GM13976 (cell line): ENCODE measurements around the gene MARCHF3.
"Not testable (repeated sequence)": the region's sequence is repeated elsewhere in the genome, so short reads cannot be mapped to it uniquely, and the experiment has no call there.

Experiments used
- DNase-seq: peaks from one replicate; pipeline ENCODE4 v3.0.0; 2012; ENCODE audit warnings: low spot score
- in situ Hi-C: fragments of 300-500 bp; cut with MboI; formaldehyde crosslinking; loops from one replicate; pipeline ENCODE4 v1.12.0; 2022; ENCODE audit warnings: low sequenced_read_pairs, mixed read lengths, inconsistent platforms; ENCODE audit not compliant: unreplicated experiment
- TF ChIP-seq, protein P1 (sequence below): IDR thresholded peaks from 2 replicates; pipeline ENCODE4 v1.5.1; 2012; ENCODE audit warnings: borderline replicate concordance, mild to moderate bottlenecking; ENCODE audit not compliant: insufficient read depth; ENCODE audit errors: extremely low read depth, missing control alignments, control extremely low read depth

MARCHF3 gene

DNA sequence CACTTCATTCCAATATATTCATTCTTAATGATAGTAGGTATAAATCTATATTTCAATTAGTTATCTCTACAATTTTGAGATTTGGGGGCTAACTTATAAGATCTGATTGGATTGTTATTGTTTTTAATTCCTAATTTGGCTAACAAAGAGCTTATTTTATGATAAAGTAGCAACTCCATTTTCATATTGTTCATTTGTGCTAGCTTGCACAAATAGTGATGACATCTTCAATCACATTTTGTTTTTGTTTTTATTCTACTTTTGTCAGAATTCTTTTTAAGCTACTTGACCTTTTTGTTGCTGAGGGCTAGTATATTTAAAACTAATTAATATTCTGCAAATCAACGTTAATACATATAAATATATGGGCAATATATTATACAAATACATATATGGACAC is 22.8 kb downstream of the MARCHF3 start:
- no peak for DNase-seq
- TF ChIP-seq, protein P1, sequence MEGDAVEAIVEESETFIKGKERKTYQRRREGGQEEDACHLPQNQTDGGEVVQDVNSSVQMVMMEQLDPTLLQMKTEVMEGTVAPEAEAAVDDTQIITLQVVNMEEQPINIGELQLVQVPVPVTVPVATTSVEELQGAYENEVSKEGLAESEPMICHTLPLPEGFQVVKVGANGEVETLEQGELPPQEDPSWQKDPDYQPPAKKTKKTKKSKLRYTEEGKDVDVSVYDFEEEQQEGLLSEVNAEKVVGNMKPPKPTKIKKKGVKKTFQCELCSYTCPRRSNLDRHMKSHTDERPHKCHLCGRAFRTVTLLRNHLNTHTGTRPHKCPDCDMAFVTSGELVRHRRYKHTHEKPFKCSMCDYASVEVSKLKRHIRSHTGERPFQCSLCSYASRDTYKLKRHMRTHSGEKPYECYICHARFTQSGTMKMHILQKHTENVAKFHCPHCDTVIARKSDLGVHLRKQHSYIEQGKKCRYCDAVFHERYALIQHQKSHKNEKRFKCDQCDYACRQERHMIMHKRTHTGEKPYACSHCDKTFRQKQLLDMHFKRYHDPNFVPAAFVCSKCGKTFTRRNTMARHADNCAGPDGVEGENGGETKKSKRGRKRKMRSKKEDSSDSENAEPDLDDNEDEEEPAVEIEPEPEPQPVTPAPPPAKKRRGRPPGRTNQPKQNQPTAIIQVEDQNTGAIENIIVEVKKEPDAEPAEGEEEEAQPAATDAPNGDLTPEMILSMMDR, result no peak
- in situ Hi-C loops, result no loop called here

DNA sequence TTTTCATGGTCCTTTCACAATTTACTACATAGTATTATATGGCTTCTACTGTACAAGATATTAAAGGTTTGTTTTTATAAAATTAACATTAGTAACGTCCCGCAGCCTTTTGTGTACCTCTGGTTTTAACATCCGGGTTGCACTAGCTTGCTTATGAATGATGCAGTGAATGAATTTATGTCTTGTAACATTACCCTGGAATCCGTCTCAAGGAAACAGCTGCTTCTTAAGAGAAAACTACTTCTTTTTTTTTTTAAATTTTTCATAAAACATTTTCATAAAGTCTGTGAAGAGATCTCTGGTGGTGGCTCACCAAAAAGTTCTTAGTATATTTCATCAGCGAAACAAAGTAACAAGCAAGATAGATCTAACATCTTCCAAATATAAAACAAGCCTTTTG is 23.6 kb downstream of the MARCHF3 start:
- TF ChIP-seq, protein P1, result no peak
- no peak for DNase-seq
- in situ Hi-C loops, result no loop called here

GRCh38 chr5:127005282-127005681 is 25.1 kb downstream of the MARCHF3 start:
- in situ Hi-C loops, DNase-seq: not testable (repeated sequence)

DNA sequence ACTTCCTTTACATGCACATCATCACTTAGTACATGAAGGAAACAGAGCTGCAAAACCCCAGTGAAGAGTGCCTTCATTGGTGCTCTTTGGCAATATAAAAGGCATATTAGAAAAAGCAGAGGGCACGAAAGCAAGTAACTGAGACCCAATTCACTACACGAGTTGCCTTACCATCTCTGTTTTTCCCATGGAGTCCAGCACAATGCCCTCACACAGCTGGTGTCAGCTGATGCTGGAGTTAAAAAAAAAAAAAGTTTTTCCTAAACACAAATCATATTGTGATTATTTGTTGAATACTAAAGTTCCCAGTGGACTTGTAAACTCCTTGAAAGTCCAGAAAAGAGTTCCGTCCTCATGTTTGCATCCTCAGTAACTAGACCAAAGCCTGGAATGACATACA is 25.6 kb downstream of the MARCHF3 start:
- in situ Hi-C loops, result no loop called here
- DNase-seq, result no peak
- TF ChIP-seq, protein P1, result no peak

- no peak for DNase-seq
- TF ChIP-seq, protein P1, result no peak
- in situ Hi-C loops, result no loop called here
These were observed 26.4 kb downstream of the MARCHF3 start for GRCh38 chr5:127003798-127004495.

GRCh38 chr5:127002390-127002789 is 28.0 kb downstream of the MARCHF3 start:
- DNase-seq, result no peak
- TF ChIP-seq, protein P1, result no peak
- in situ Hi-C loops, result no loop called here

- DNase-seq, result no peak
- TF ChIP-seq, protein P1, result no peak
- in situ Hi-C loops, result no loop called here
These were observed 28.6 kb downstream of the MARCHF3 start for GRCh38 chr5:127001621-127002296.
